Osteoblast (primary cell): ENCODE results near the gene VDAC1. TPM values are rescaled to one million over a fixed set of nuclear protein-coding genes. Genes with fewer than 3 reads are reported as not detected.

ENCODE experiments used
- DNase-seq: peaks from one replicate; pipeline ENCODE4 v3.0.0; 2011; ENCODE audit warnings: low spot score, mixed read lengths; ENCODE audit not compliant: insufficient read length; ENCODE audit errors: missing footprints
- H2AFZ ChIP-seq: 2 replicates; pipeline ENCODE4 v1.6.0; 2011; ENCODE audit warnings: mild to moderate bottlenecking, low read length
- H3K27ac ChIP-seq: 2 replicates; pipeline ENCODE4 v1.5.1; 2011; ENCODE audit warnings: mild to moderate bottlenecking, low read depth, low read length, moderate library complexity
- H3K27me3 ChIP-seq: 2 replicates; pipeline ENCODE4 v1.6.0; 2012; ENCODE audit warnings: mild to moderate bottlenecking, control low read depth, inconsistent platforms, low read length, moderate library complexity; ENCODE audit not compliant: insufficient read depth
- H3K36me3 ChIP-seq: 2 replicates; pipeline ENCODE4 v1.5.1; 2011; ENCODE audit warnings: mild to moderate bottlenecking, low read length, control low read depth, moderate library complexity; ENCODE audit not compliant: insufficient read depth
- H3K4me1 ChIP-seq: 2 replicates; pipeline ENCODE4 v1.5.1; 2011; ENCODE audit warnings: mild to moderate bottlenecking, low read length, control low read depth, moderate library complexity; ENCODE audit not compliant: insufficient read depth
- H3K4me2 ChIP-seq: 2 replicates; pipeline ENCODE4 v1.6.0; 2011; ENCODE audit warnings: mild to moderate bottlenecking, low read length; ENCODE audit not compliant: insufficient read depth
- H3K4me3 ChIP-seq: fragments of 200-600 bp; sonication (generic); 3 replicates; pipeline ENCODE4 v1.5.1; 2012; ENCODE audit warnings: mild to moderate bottlenecking, low read length, inconsistent platforms; ENCODE audit not compliant: insufficient read depth
- H3K79me2 ChIP-seq: 2 replicates; pipeline ENCODE4 v1.6.0; 2012; ENCODE audit warnings: mild to moderate bottlenecking, low read length, control low read depth, inconsistent platforms; ENCODE audit not compliant: insufficient read depth
- H3K9me3 ChIP-seq: 2 replicates; pipeline ENCODE4 v1.5.1; 2011; ENCODE audit warnings: low read depth, low read length, control low read depth
- H4K20me1 ChIP-seq: 2 replicates; pipeline ENCODE4 v1.6.0; 2012; ENCODE audit warnings: mild to moderate bottlenecking, low read length, control low read depth; ENCODE audit not compliant: insufficient read depth
- CTCF ChIP-seq: IDR thresholded peaks from 2 replicates; pipeline ENCODE4 v1.5.1; 2011; ENCODE audit warnings: mild to moderate bottlenecking, low read depth, low read length, moderate library complexity; ENCODE audit errors: extremely low read depth
- total RNA-seq: library from RNA; depleted of rRNA; stranded (reverse); fragments of >200 nt; gene quantifications from 2 replicates; pipeline ENCODE4 v1.2.3, GENCODE V29; 2012

VDAC1 gene
- total RNA-seq, 1 donor: 264 TPM

GRCh38 chr5:133969654-133970324 lies 35.0 kb downstream of the VDAC1 start:
- Histone ChIP-seq H3K4me1 (peaks cover 30% of the 10 kb centered on the region), H3K27me3 (no peaks in the 10 kb centered on the region), H3K4me2 (peak overlapping the region; percentile 78), H3K4me3 (peak overlapping the region; percentile 98), H3K79me2 (peaks cover 42% of the 10 kb centered on the region), H3K9me3 (no peaks in the 10 kb centered on the region), H2AFZ (no peak overlapping the region), H4K20me1 (no peaks in the 10 kb centered on the region), H3K36me3 (peaks cover 28% of the 10 kb centered on the region), H3K27ac (peak overlapping the region; percentile 44)
- TF ChIP-seq CTCF: no peak
- DNase-seq: no peak

- peaks cover 49% of the 10 kb centered on the region for H3K79me2 ChIP-seq
These were observed 36.4 kb downstream of the VDAC1 start, which contains the start of gene C5orf15 for GRCh38 chr5:133968204-133968980. C5orf15 (minus strand) TSS chr5:133968625; CDS start chr5:133968584, 41 bp downstream.

GRCh38 chr5:133967698-133968203 lies 37.0 kb downstream of the VDAC1 start:
- Histone ChIP-seq H3K79me2 (peaks cover 50% of the 10 kb centered on the region), H3K4me2 (peak overlapping the region; percentile 78), H4K20me1 (peaks cover 7% of the 10 kb centered on the region), H2AFZ (peak overlapping the region; percentile 92), H3K4me1 (peaks cover 32% of the 10 kb centered on the region), H3K9me3 (no peaks in the 10 kb centered on the region), H3K4me3 (peak overlapping the region; percentile 98), H3K27ac (peak overlapping the region; percentile 95), H3K27me3 (no peaks in the 10 kb centered on the region), H3K36me3 (peaks cover 9% of the 10 kb centered on the region)
- no peak for DNase-seq
- TF ChIP-seq CTCF: no peak

More at GRCh38 chr5:133968204-133968980, 36.4 kb downstream of the VDAC1 start, which contains the start of gene C5orf15:
- no peaks in the 10 kb centered on the region for H3K27me3 ChIP-seq
- TF ChIP-seq CTCF: peak; percentile 13
- H3K4me2 ChIP-seq: peak within 1 kb of the TSS; percentile 78
- H4K20me1 ChIP-seq: peaks cover 4% of the 10 kb centered on the region
- H3K9me3 ChIP-seq: no peaks in the 10 kb centered on the region
- H2AFZ ChIP-seq: peak within 1 kb of the TSS; percentile 92
- peak; percentile 95 for DNase-seq
- peaks cover 14% of the 10 kb centered on the region for H3K36me3 ChIP-seq
- H3K27ac ChIP-seq: peak within 1 kb of the TSS; percentile 95
- peak within 1 kb of the TSS; percentile 98 for H3K4me3 ChIP-seq
- peaks cover 30% of the 10 kb centered on the region for H3K4me1 ChIP-seq

- no peak for DNase-seq
- no peak overlapping the region for H2AFZ ChIP-seq
- H3K79me2 ChIP-seq: peaks cover 56% of the 10 kb centered on the region
- peak overlapping the region; percentile 95 for H3K27ac ChIP-seq
- H3K4me3 ChIP-seq: peak overlapping the region; percentile 98
- H3K36me3 ChIP-seq: peaks cover 9% of the 10 kb centered on the region
- no peaks in the 10 kb centered on the region for H3K9me3 ChIP-seq
- TF ChIP-seq CTCF: no peak
- H3K4me2 ChIP-seq: peak overlapping the region; percentile 78
- H3K4me1 ChIP-seq: peaks cover 38% of the 10 kb centered on the region
- peaks cover 13% of the 10 kb centered on the region for H4K20me1 ChIP-seq
- no peaks in the 10 kb centered on the region for H3K27me3 ChIP-seq
These were observed 37.7 kb downstream of the VDAC1 start for GRCh38 chr5:133967124-133967523.
